ENCODE results near the gene ARHGAP28. TPM values are rescaled to one million over a fixed set of nuclear protein-coding genes. Genes with fewer than 3 reads are reported as not detected.
"Not testable (repeated sequence)": the region's sequence is repeated elsewhere in the genome, so short reads cannot be mapped to it uniquely, and the experiment has no call there.

Gene ARHGAP28
- total and polyA plus RNA-seq, 9 donors, result 18.7 to 36.0 (median 25.4) TPM

GRCh38 chr18:6800309-6800708 lies 70.8 kb downstream of the ARHGAP28 start:
- not testable (repeated sequence) for H3K36me3 ChIP-seq (ENCODE audit: control insufficient read depth, insufficient read depth, low read length); DNase-seq; H3K27ac ChIP-seq (ENCODE audit: low read length); H3K4me3 ChIP-seq (ENCODE audit: low read length); H3K27me3 ChIP-seq (ENCODE audit: control insufficient read depth, insufficient read depth, low read length); H3K9me3 ChIP-seq (replicated peaks; ENCODE audit: control insufficient read depth, low read depth, low read length); H3K4me1 ChIP-seq (ENCODE audit: control insufficient read depth, insufficient read depth, low read length)
- no CpG with 5 or more reads among the region's 1 CpG for WGBS (ENCODE audit: insufficient coverage)

- Histone ChIP-seq H3K4me3 (ENCODE audit: low read length) (no peak overlapping the region), H3K36me3 (ENCODE audit: control insufficient read depth, insufficient read depth, low read length) (no peaks in the 10 kb centered on the region), H3K9me3 (replicated peaks; ENCODE audit: control insufficient read depth, low read depth, low read length) (no peaks in the 10 kb centered on the region), H3K27me3 (ENCODE audit: control insufficient read depth, insufficient read depth, low read length) (no peaks in the 10 kb centered on the region), H3K27ac (ENCODE audit: low read length) (peak overlapping the region; percentile 66), H3K4me1 (ENCODE audit: control insufficient read depth, insufficient read depth, low read length) (peaks cover 3% of the 10 kb centered on the region)
- WGBS (ENCODE audit: insufficient coverage), result 67% methylated on average over 1 of the region's 4 CpGs
- no peak for DNase-seq
These were observed 78.2 kb downstream of the ARHGAP28 start for GRCh38 chr18:6807515-6808257.

- H3K36me3 ChIP-seq (ENCODE audit: control insufficient read depth, insufficient read depth, low read length), result no peaks in the 10 kb centered on the region
- H3K4me1 ChIP-seq (ENCODE audit: control insufficient read depth, insufficient read depth, low read length), result peaks cover 3% of the 10 kb centered on the region
- no peaks in the 10 kb centered on the region for H3K27me3 ChIP-seq (ENCODE audit: control insufficient read depth, insufficient read depth, low read length)
- no peaks in the 10 kb centered on the region for H3K9me3 ChIP-seq (replicated peaks; ENCODE audit: control insufficient read depth, low read depth, low read length)
- H3K4me3 ChIP-seq (ENCODE audit: low read length), result no peak overlapping the region
- no peak for DNase-seq
- no peak overlapping the region for H3K27ac ChIP-seq (ENCODE audit: low read length)
These were observed 80.7 kb downstream of the ARHGAP28 start for GRCh38 chr18:6810191-6810590.

GRCh38 chr18:6811816-6812215 lies 82.3 kb downstream of the ARHGAP28 start:
- no peaks in the 10 kb centered on the region for H3K36me3 ChIP-seq (ENCODE audit: control insufficient read depth, insufficient read depth, low read length)
- no peaks in the 10 kb centered on the region for H3K9me3 ChIP-seq (replicated peaks; ENCODE audit: control insufficient read depth, low read depth, low read length)
- WGBS (ENCODE audit: insufficient coverage), result no CpG with 5 or more reads among the region's 1 CpG
- DNase-seq, result peak; percentile 78
- H3K27me3 ChIP-seq (ENCODE audit: control insufficient read depth, insufficient read depth, low read length), result no peaks in the 10 kb centered on the region
- H3K27ac ChIP-seq (ENCODE audit: low read length), result no peak overlapping the region
- no peak overlapping the region for H3K4me3 ChIP-seq (ENCODE audit: low read length)
- peaks cover 3% of the 10 kb centered on the region for H3K4me1 ChIP-seq (ENCODE audit: control insufficient read depth, insufficient read depth, low read length)

GRCh38 chr18:6814882-6815425 lies 85.4 kb downstream of the ARHGAP28 start:
- Histone ChIP-seq H3K4me1 (ENCODE audit: control insufficient read depth, insufficient read depth, low read length) (no peaks in the 10 kb centered on the region), H3K4me3 (ENCODE audit: low read length) (no peak overlapping the region), H3K27ac (ENCODE audit: low read length) (no peak overlapping the region), H3K36me3 (ENCODE audit: control insufficient read depth, insufficient read depth, low read length) (no peaks in the 10 kb centered on the region), H3K9me3 (replicated peaks; ENCODE audit: control insufficient read depth, low read depth, low read length) (peaks cover 2% of the 10 kb centered on the region), H3K27me3 (ENCODE audit: control insufficient read depth, insufficient read depth, low read length) (no peaks in the 10 kb centered on the region)
- no peak for DNase-seq
- WGBS (ENCODE audit: insufficient coverage), result 86% methylated on average over 1 of the region's 4 CpGs

GRCh38 chr18:6816154-6816553 lies 86.6 kb downstream of the ARHGAP28 start:
- Histone ChIP-seq H3K4me1 (ENCODE audit: control insufficient read depth, insufficient read depth, low read length) (no peaks in the 10 kb centered on the region), H3K27me3 (ENCODE audit: control insufficient read depth, insufficient read depth, low read length) (no peaks in the 10 kb centered on the region), H3K9me3 (replicated peaks; ENCODE audit: control insufficient read depth, low read depth, low read length) (peaks cover 2% of the 10 kb centered on the region), H3K4me3 (ENCODE audit: low read length) (no peak overlapping the region), H3K27ac (ENCODE audit: low read length) (no peak overlapping the region), H3K36me3 (ENCODE audit: control insufficient read depth, insufficient read depth, low read length) (no peaks in the 10 kb centered on the region)
- no CpG with 5 or more reads among the region's 3 CpGs for WGBS (ENCODE audit: insufficient coverage)
- DNase-seq, result no peak

- H3K4me3 ChIP-seq (ENCODE audit: low read length), result no peak overlapping the region
- H3K9me3 ChIP-seq (replicated peaks; ENCODE audit: control insufficient read depth, low read depth, low read length), result peaks cover 2% of the 10 kb centered on the region
- DNase-seq, result no peak
- H3K27me3 ChIP-seq (ENCODE audit: control insufficient read depth, insufficient read depth, low read length), result no peaks in the 10 kb centered on the region
- no peaks in the 10 kb centered on the region for H3K36me3 ChIP-seq (ENCODE audit: control insufficient read depth, insufficient read depth, low read length)
- no peaks in the 10 kb centered on the region for H3K4me1 ChIP-seq (ENCODE audit: control insufficient read depth, insufficient read depth, low read length)
- 40% methylated on average over 1 of the region's 1 CpG for WGBS (ENCODE audit: insufficient coverage)
- no peak overlapping the region for H3K27ac ChIP-seq (ENCODE audit: low read length)
These were observed 89.8 kb downstream of the ARHGAP28 start for GRCh38 chr18:6819332-6819731.

GRCh38 chr18:6820314-6820713 lies 90.8 kb downstream of the ARHGAP28 start:
- DNase-seq, result no peak
- Histone ChIP-seq H3K27me3 (ENCODE audit: control insufficient read depth, insufficient read depth, low read length) (no peaks in the 10 kb centered on the region), H3K36me3 (ENCODE audit: control insufficient read depth, insufficient read depth, low read length) (peaks cover 5% of the 10 kb centered on the region), H3K4me3 (ENCODE audit: low read length) (no peak overlapping the region), H3K9me3 (replicated peaks; ENCODE audit: control insufficient read depth, low read depth, low read length) (peaks cover 2% of the 10 kb centered on the region), H3K27ac (ENCODE audit: low read length) (no peak overlapping the region), H3K4me1 (ENCODE audit: control insufficient read depth, insufficient read depth, low read length) (no peaks in the 10 kb centered on the region)

GRCh38 chr18:6821356-6821755 lies 91.8 kb downstream of the ARHGAP28 start:
- H3K27ac ChIP-seq (ENCODE audit: low read length), result no peak overlapping the region
- peaks cover 2% of the 10 kb centered on the region for H3K9me3 ChIP-seq (replicated peaks; ENCODE audit: control insufficient read depth, low read depth, low read length)
- H3K4me1 ChIP-seq (ENCODE audit: control insufficient read depth, insufficient read depth, low read length), result no peaks in the 10 kb centered on the region
- DNase-seq, result no peak
- no peaks in the 10 kb centered on the region for H3K27me3 ChIP-seq (ENCODE audit: control insufficient read depth, insufficient read depth, low read length)
- H3K36me3 ChIP-seq (ENCODE audit: control insufficient read depth, insufficient read depth, low read length), result peaks cover 8% of the 10 kb centered on the region
- WGBS (ENCODE audit: insufficient coverage), result no CpG with 5 or more reads among the region's 1 CpG
- H3K4me3 ChIP-seq (ENCODE audit: low read length), result no peak overlapping the region

- not testable (repeated sequence) for H3K27ac ChIP-seq (ENCODE audit: low read length); H3K9me3 ChIP-seq (replicated peaks; ENCODE audit: control insufficient read depth, low read depth, low read length); H3K4me3 ChIP-seq (ENCODE audit: low read length); H3K27me3 ChIP-seq (ENCODE audit: control insufficient read depth, insufficient read depth, low read length); H3K4me1 ChIP-seq (ENCODE audit: control insufficient read depth, insufficient read depth, low read length); DNase-seq
- H3K36me3 ChIP-seq (ENCODE audit: control insufficient read depth, insufficient read depth, low read length), result peaks cover 15% of the 10 kb centered on the region
- WGBS (ENCODE audit: insufficient coverage), result no CpG with 5 or more reads among the region's 29 CpGs
These were observed 97.6 kb downstream of the ARHGAP28 start for GRCh38 chr18:6827161-6827560.

- not testable (repeated sequence) for H3K27ac ChIP-seq (ENCODE audit: low read length); H3K9me3 ChIP-seq (replicated peaks; ENCODE audit: control insufficient read depth, low read depth, low read length); H3K27me3 ChIP-seq (ENCODE audit: control insufficient read depth, insufficient read depth, low read length); H3K4me3 ChIP-seq (ENCODE audit: low read length); H3K4me1 ChIP-seq (ENCODE audit: control insufficient read depth, insufficient read depth, low read length); DNase-seq
- WGBS (ENCODE audit: insufficient coverage), result no CpG with 5 or more reads among the region's 30 CpGs
- H3K36me3 ChIP-seq (ENCODE audit: control insufficient read depth, insufficient read depth, low read length), result peaks cover 15% of the 10 kb centered on the region
These were observed 98.0 kb downstream of the ARHGAP28 start for GRCh38 chr18:6827566-6827965.
